Ishikawa (cell line): ENCODE measurements around the gene ZBTB11.

Experiments
- CEBPB ChIP-seq: IDR thresholded peaks from 2 replicates; pipeline ENCODE4 v1.6.1; 2012
- EGR1 ChIP-seq: IDR thresholded peaks from 2 replicates; pipeline ENCODE4 v1.6.1; 2012
- MAX ChIP-seq: IDR thresholded peaks from 2 replicates; pipeline ENCODE4 v1.6.1; 2012
- NFIC ChIP-seq: IDR thresholded peaks from 2 replicates; pipeline ENCODE4 v1.6.1; 2012
- TAF1 ChIP-seq: IDR thresholded peaks from 2 replicates; pipeline ENCODE4 v1.6.1; 2012; ENCODE audit warnings: low read depth, mild to moderate bottlenecking
- TCF12 ChIP-seq: IDR thresholded peaks from 2 replicates; pipeline ENCODE4 v1.6.1; 2012; ENCODE audit warnings: low read depth
- TEAD4 ChIP-seq: IDR thresholded peaks from 2 replicates; pipeline ENCODE4 v1.6.1; 2012
- USF1 ChIP-seq: IDR thresholded peaks from 2 replicates; pipeline ENCODE4 v1.6.1; 2012
- TF ChIP-seq, protein P1 (sequence below): IDR thresholded peaks from 2 replicates; pipeline ENCODE4 v1.6.1; 2012; ENCODE audit warnings: low read depth, mild to moderate bottlenecking

- TF ChIP-seq CEBPB, result no peak
- TF ChIP-seq NFIC, result no peak
- no peak for TF ChIP-seq USF1
- no peak for TF ChIP-seq TAF1
- TF ChIP-seq MAX, result no peak
- no peak for TF ChIP-seq TEAD4
- TF ChIP-seq TCF12, result no peak
- no peak for TF ChIP-seq EGR1
- TF ChIP-seq, protein P1, sequence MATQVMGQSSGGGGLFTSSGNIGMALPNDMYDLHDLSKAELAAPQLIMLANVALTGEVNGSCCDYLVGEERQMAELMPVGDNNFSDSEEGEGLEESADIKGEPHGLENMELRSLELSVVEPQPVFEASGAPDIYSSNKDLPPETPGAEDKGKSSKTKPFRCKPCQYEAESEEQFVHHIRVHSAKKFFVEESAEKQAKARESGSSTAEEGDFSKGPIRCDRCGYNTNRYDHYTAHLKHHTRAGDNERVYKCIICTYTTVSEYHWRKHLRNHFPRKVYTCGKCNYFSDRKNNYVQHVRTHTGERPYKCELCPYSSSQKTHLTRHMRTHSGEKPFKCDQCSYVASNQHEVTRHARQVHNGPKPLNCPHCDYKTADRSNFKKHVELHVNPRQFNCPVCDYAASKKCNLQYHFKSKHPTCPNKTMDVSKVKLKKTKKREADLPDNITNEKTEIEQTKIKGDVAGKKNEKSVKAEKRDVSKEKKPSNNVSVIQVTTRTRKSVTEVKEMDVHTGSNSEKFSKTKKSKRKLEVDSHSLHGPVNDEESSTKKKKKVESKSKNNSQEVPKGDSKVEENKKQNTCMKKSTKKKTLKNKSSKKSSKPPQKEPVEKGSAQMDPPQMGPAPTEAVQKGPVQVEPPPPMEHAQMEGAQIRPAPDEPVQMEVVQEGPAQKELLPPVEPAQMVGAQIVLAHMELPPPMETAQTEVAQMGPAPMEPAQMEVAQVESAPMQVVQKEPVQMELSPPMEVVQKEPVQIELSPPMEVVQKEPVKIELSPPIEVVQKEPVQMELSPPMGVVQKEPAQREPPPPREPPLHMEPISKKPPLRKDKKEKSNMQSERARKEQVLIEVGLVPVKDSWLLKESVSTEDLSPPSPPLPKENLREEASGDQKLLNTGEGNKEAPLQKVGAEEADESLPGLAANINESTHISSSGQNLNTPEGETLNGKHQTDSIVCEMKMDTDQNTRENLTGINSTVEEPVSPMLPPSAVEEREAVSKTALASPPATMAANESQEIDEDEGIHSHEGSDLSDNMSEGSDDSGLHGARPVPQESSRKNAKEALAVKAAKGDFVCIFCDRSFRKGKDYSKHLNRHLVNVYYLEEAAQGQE, result no peak
Observed at GRCh38 chr3:101629219-101629618, 47.7 kb downstream of the ZBTB11 start.
